CD4-positive, alpha-beta T cell (primary cell): ENCODE results near the gene CACNA1G. TPM values are rescaled to one million over a fixed set of nuclear protein-coding genes. Genes with fewer than 3 reads are reported as not detected.

Experiments used
- ATAC-seq: fragments of 200-7000 bp; cut with Tn5 transposase; one replicate; pipeline ENCODE4 v1.10.0; 2022; ENCODE audit warnings: mild to moderate bottlenecking; ENCODE audit not compliant: poor library complexity
- CTCF ChIA-PET: fragments of 350-600 bp; sonication (Branson Sonifier 250); formaldehyde crosslinking; loops from one replicate; lab custom pipeline; 2021; ENCODE audit warnings: antibody characterized with exemption, inconsistent platforms; lab: Charles Lee
- POLR2A ChIA-PET: fragments of 350-600 bp; sonication (Branson Sonifier 250); formaldehyde crosslinking; loops from one replicate; lab custom pipeline; 2021; ENCODE audit warnings: antibody characterized with exemption, inconsistent platforms; lab: Charles Lee
- DNase-seq, 14 experiments: peaks; one replicate each; pipeline ENCODE4 v3.0.0-alpha.2; 2013 to 2020; ENCODE audit warnings: mixed read lengths in 2 of 14
- H3K27ac ChIP-seq, 2 donors: one replicate each; pipeline versions ENCODE4 v1.5.1 to v1.7.0; 2013; ENCODE audit warnings: low read length in 2 of 2, low read depth in 1 of 2, mild to moderate bottlenecking in 1 of 2
- H3K27me3 ChIP-seq, 2 experiments: 1 replicate in 1 of 2; 2 replicates in 1 of 2; pipeline versions ENCODE4 v1.6.1 to v1.7.0; 2013; ENCODE audit warnings: low read length in 2 of 2, control low read depth in 1 of 2, mild to moderate bottlenecking in 1 of 2, moderate library complexity in 1 of 2; ENCODE audit not compliant: insufficient read depth in 2 of 2, control insufficient read depth in 1 of 2
- H3K36me3 ChIP-seq: one replicate; pipeline ENCODE4 v1.6.1; 2013; ENCODE audit warnings: low read length, control low read depth; ENCODE audit not compliant: insufficient read depth
- H3K4me1 ChIP-seq: one replicate; pipeline ENCODE4 v1.6.1; 2013; ENCODE audit warnings: low read length, control low read depth; ENCODE audit not compliant: insufficient read depth
- H3K4me3 ChIP-seq: one replicate; pipeline ENCODE4 v1.5.1; 2013; ENCODE audit warnings: mild to moderate bottlenecking, low read length, moderate library complexity
- H3K9me3 ChIP-seq, 2 experiments: 1 replicate in 1 of 2; 2 replicates in 1 of 2; pipeline versions ENCODE4 v1.6.1 to v1.7.0; 2013; ENCODE audit warnings: low read length in 2 of 2, mild to moderate bottlenecking in 2 of 2, control low read depth in 1 of 2, moderate library complexity in 1 of 2; ENCODE audit not compliant: control insufficient read depth in 1 of 2, insufficient read depth in 1 of 2
- H3K27ac Mint-ChIP-seq: one replicate; pipeline ENCODE4 v1.8.0; 2020; ENCODE audit warnings: mixed read lengths
- H3K27me3 Mint-ChIP-seq: one replicate; pipeline ENCODE4 v1.8.0; 2021; ENCODE audit warnings: mixed read lengths
- H3K36me3 Mint-ChIP-seq: one replicate; pipeline ENCODE4 v1.8.0; 2021; ENCODE audit warnings: low read depth, mixed read lengths
- H3K4me1 Mint-ChIP-seq: one replicate; pipeline ENCODE4 v1.8.0; 2021; ENCODE audit warnings: low read depth, mixed read lengths
- H3K4me3 Mint-ChIP-seq: one replicate; pipeline ENCODE4 v1.8.0; 2020; ENCODE audit warnings: mild to moderate bottlenecking, mixed read lengths
- H3K9me3 Mint-ChIP-seq: one replicate; pipeline ENCODE4 v1.8.0; 2020; ENCODE audit warnings: mixed read lengths
- CTCF ChIP-seq: fragments of 200-600 bp; IDR thresholded peaks from one replicate; pipeline ENCODE4 v1.8.0; 2022; ENCODE audit warnings: antibody characterized with exemption, mild to moderate bottlenecking
- intact Hi-C, 2 experiments: fragments of 100-400 bp; cut with DNase I in 1 of 2; cut with micrococcal nuclease in 1 of 2; formaldehyde crosslinking; loops; one replicate each; pipeline versions ENCODE4 v1.15.1 to v1.9.0; 2023 to 2025; cut with DNase I, micrococcal nuclease
- total RNA-seq, 174 experiments: library from RNA in 2 of 174; stranded (reverse) in 2 of 174; gene quantifications; one replicate each; pipeline ENCODE4 v1.2.3 and lab custom pipeline; 2021 to 2026

CACNA1G gene
- total RNA-seq, 2 experiments from 2014 or later, result not detected

- no peak overlapping the region for H3K4me3 Mint-ChIP-seq
- DNase-seq, result no peak
- Histone ChIP-seq H3K36me3 (no peaks in the 10 kb centered on the region), H3K4me3 (no peak overlapping the region), H3K4me1 (no peaks in the 10 kb centered on the region), H3K27ac (no peak overlapping the region), H3K9me3 (no peaks in the 10 kb centered on the region), H3K27me3 (peaks cover 0 to 3% of the 10 kb centered on the region in 2 experiments)
- intact Hi-C loops, result no loop called here
- ATAC-seq, result no peak
- TF ChIP-seq CTCF, result no peak
- H3K4me1 Mint-ChIP-seq, result no peaks in the 10 kb centered on the region
- no peaks in the 10 kb centered on the region for H3K9me3 Mint-ChIP-seq
- H3K36me3 Mint-ChIP-seq, result no peaks in the 10 kb centered on the region
- H3K27me3 Mint-ChIP-seq, result peaks cover 28% of the 10 kb centered on the region
- H3K27ac Mint-ChIP-seq, result no peak overlapping the region
- ChIA-PET CTCF (no interaction called here), POLR2A (no interaction called here)
Measured at GRCh38 chr17:50578173-50578572, 17.7 kb downstream of the CACNA1G start.

GRCh38 chr17:50579399-50579798 is 18.9 kb downstream of the CACNA1G start:
- no peak for TF ChIP-seq CTCF
- POLR2A ChIA-PET, result no interaction called here

GRCh38 chr17:50580646-50581045 is 20.1 kb downstream of the CACNA1G start:
- ATAC-seq (no peak), DNase-seq (no peak)
- Histone ChIP-seq H3K36me3 (no peaks in the 10 kb centered on the region), H3K27me3 (peaks cover 0 to 3% of the 10 kb centered on the region in 2 experiments), H3K27ac (no peak overlapping the region), H3K4me1 (no peaks in the 10 kb centered on the region), H3K9me3 (no peaks in the 10 kb centered on the region), H3K4me3 (no peak overlapping the region)
- no peak for TF ChIP-seq CTCF
- H3K9me3 Mint-ChIP-seq, result no peaks in the 10 kb centered on the region
- no peak overlapping the region for H3K27ac Mint-ChIP-seq
- no peaks in the 10 kb centered on the region for H3K4me1 Mint-ChIP-seq
- H3K4me3 Mint-ChIP-seq, result no peak overlapping the region
- intact Hi-C loops, result no loop called here
- no peaks in the 10 kb centered on the region for H3K36me3 Mint-ChIP-seq
- POLR2A ChIA-PET, result no interaction called here
- peaks cover 32% of the 10 kb centered on the region for H3K27me3 Mint-ChIP-seq
- CTCF ChIA-PET, result no interaction called here

More at GRCh38 chr17:50579399-50579798, 18.9 kb downstream of the CACNA1G start:
- ATAC-seq (no peak), DNase-seq (no peak)
- H3K4me3 ChIP-seq, result no peak overlapping the region
- CTCF ChIA-PET, result no interaction called here
- peaks cover 0 to 3% of the 10 kb centered on the region in 2 experiments for H3K27me3 ChIP-seq
- intact Hi-C loops, result no loop called here
- no peak overlapping the region for H3K27ac ChIP-seq
- H3K9me3 ChIP-seq, result no peaks in the 10 kb centered on the region
- no peak overlapping the region for H3K4me3 Mint-ChIP-seq
- no peaks in the 10 kb centered on the region for H3K9me3 Mint-ChIP-seq
- no peaks in the 10 kb centered on the region for H3K4me1 ChIP-seq
- no peaks in the 10 kb centered on the region for H3K36me3 ChIP-seq
- H3K27me3 Mint-ChIP-seq, result peaks cover 32% of the 10 kb centered on the region
- H3K36me3 Mint-ChIP-seq, result no peaks in the 10 kb centered on the region
- H3K4me1 Mint-ChIP-seq, result no peaks in the 10 kb centered on the region
- no peak overlapping the region for H3K27ac Mint-ChIP-seq
